Endothelial cell of umbilical vein (primary cell): ENCODE measurements around the gene PHTF1. TPM values are rescaled to one million over a fixed set of nuclear protein-coding genes. Genes with fewer than 3 reads are reported as not detected.

Experiments used
- BruUV-seq: library from RNA; stranded (reverse); fragments of 400-500 nt; replicated peaks from 2 replicates; lab custom pipeline; 2021; lab: Mats Ljungman, UMichigan
- CTCF ChIA-PET: fragments of 300-600, 350-600 bp; sonication (Branson Sonifier 250); formaldehyde crosslinking; loops from one replicate; lab custom pipeline; 2021; ENCODE audit warnings: antibody characterized with exemption, inconsistent platforms; lab: Charles Lee
- POLR2A ChIA-PET: fragments of 300-600, 350-600 bp; sonication (Branson Sonifier 250); formaldehyde crosslinking; loops from one replicate; lab custom pipeline; 2021; ENCODE audit warnings: antibody characterized with exemption, inconsistent platforms; lab: Charles Lee
- DNase-seq: peaks from one replicate; pipeline ENCODE4 v3.0.0-alpha.2; 2011; ENCODE audit warnings: low read depth, low spot score
- FAIRE-seq: peaks from 2 replicates; lab custom pipeline; 2011; peaks lifted over from hg19 to GRCh38; lab: Jason Lieb, UNC
- H2AFZ ChIP-seq: 2 replicates; pipeline ENCODE4 v1.6.0; 2012; ENCODE audit warnings: low read depth, low read length, control low read depth, inconsistent platforms
- H3K27ac ChIP-seq: 2 replicates; pipeline ENCODE4 v1.5.1; 2011; ENCODE audit warnings: low read depth, mild to moderate bottlenecking, control low read depth, low read length, moderate library complexity; ENCODE audit not compliant: insufficient read depth
- H3K27me3 ChIP-seq, 2 experiments: 2 replicates each; pipeline versions ENCODE4 v1.6.0 to v1.6.1; 2011; ENCODE audit warnings: low read length in 2 of 2, mixed read lengths in 1 of 2; ENCODE audit not compliant: control insufficient read depth in 2 of 2, insufficient read depth in 2 of 2
- H3K36me3 ChIP-seq, 2 experiments: 2 replicates in 1 of 2; 3 replicates in 1 of 2; pipeline ENCODE4 v1.5.1; 2011; ENCODE audit warnings: low read length in 2 of 2, mild to moderate bottlenecking in 1 of 2, moderate library complexity in 1 of 2; ENCODE audit not compliant: control insufficient read depth in 2 of 2, insufficient read depth in 2 of 2; ENCODE audit errors: extremely low read depth in 1 of 2
- H3K4me1 ChIP-seq: 3 replicates; pipeline ENCODE4 v1.5.1; 2011; ENCODE audit warnings: mild to moderate bottlenecking, low read length; ENCODE audit not compliant: control insufficient read depth, insufficient read depth; ENCODE audit errors: extremely low read depth
- H3K4me2 ChIP-seq: 2 replicates; pipeline ENCODE4 v1.6.1; 2011; ENCODE audit warnings: low read length, control low read depth, mixed read lengths; ENCODE audit not compliant: insufficient read depth
- H3K4me3 ChIP-seq, 3 experiments: fragments of 200-600 bp in 1 of 3; sonication (generic), shearing (Covaris generic) in 1 of 3; replicated peaks in 1 of 3; 2 replicates each; pipeline ENCODE4 v1.5.1; 2011 to 2016; ENCODE audit warnings: control low read depth in 3 of 3, low read length in 3 of 3, mild to moderate bottlenecking in 2 of 3, inconsistent platforms in 1 of 3, low read depth in 1 of 3, moderate library complexity in 1 of 3; ENCODE audit not compliant: insufficient read depth in 1 of 3
- H3K79me2 ChIP-seq: 2 replicates; pipeline ENCODE4 v1.6.0; 2012; ENCODE audit warnings: low read length, inconsistent platforms; ENCODE audit not compliant: control insufficient read depth, insufficient read depth
- H3K9ac ChIP-seq: replicated peaks from 2 replicates; pipeline ENCODE3; 2011; ENCODE audit warnings: low read length, control low read depth; ENCODE audit not compliant: insufficient read depth; ENCODE audit errors: extremely low read depth
- H3K9me1 ChIP-seq: replicated peaks from 3 replicates; pipeline ENCODE4 v1.6.0; 2011; ENCODE audit warnings: mild to moderate bottlenecking, low read length; ENCODE audit not compliant: control insufficient read depth, insufficient read depth; ENCODE audit errors: extremely low read depth
- H3K9me3 ChIP-seq: replicated peaks from 2 replicates; pipeline ENCODE4 v1.5.1; 2012; ENCODE audit warnings: low read length, inconsistent platforms; ENCODE audit not compliant: control insufficient read depth, insufficient read depth
- H4K20me1 ChIP-seq: replicated peaks from 2 replicates; pipeline ENCODE3; 2011; ENCODE audit warnings: mild to moderate bottlenecking, low read length; ENCODE audit not compliant: control insufficient read depth, insufficient read depth; ENCODE audit errors: extremely low read depth
- CTCF ChIP-seq, 2 donors: IDR thresholded peaks; 1 replicate in 1 of 2; 2 replicates in 1 of 2; pipeline ENCODE4 v1.5.1; 2011; ENCODE audit warnings: low read length in 2 of 2, mild to moderate bottlenecking in 2 of 2, moderate library complexity in 2 of 2, control low read depth in 1 of 2, inconsistent platforms in 1 of 2, low read depth in 1 of 2; ENCODE audit not compliant: insufficient read depth in 1 of 2; ENCODE audit errors: extremely low read depth in 1 of 2
- EZH2 ChIP-seq: IDR thresholded peaks from 2 replicates; pipeline ENCODE4 v1.6.1; 2012; ENCODE audit warnings: borderline replicate concordance, low read depth, mild to moderate bottlenecking, moderate library complexity, low read length, inconsistent platforms; ENCODE audit not compliant: severe bottlenecking
- FOS ChIP-seq: IDR thresholded peaks from 2 replicates; pipeline ENCODE4 v1.6.1; 2011; ENCODE audit warnings: mild to moderate bottlenecking, low read length, moderate library complexity, borderline replicate concordance; ENCODE audit not compliant: insufficient read depth
- JUN ChIP-seq: IDR thresholded peaks from 2 replicates; pipeline ENCODE4 v1.6.1; 2011; ENCODE audit warnings: borderline replicate concordance, low read depth; ENCODE audit not compliant: insufficient read length, insufficient read depth
- MAX ChIP-seq: IDR thresholded peaks from 2 replicates; pipeline ENCODE4 v1.6.1; 2011; ENCODE audit not compliant: insufficient read depth, insufficient read length
- POLR2A ChIP-seq: IDR thresholded peaks from 2 replicates; pipeline ENCODE4 v1.6.1; 2012; ENCODE audit warnings: low read depth, mild to moderate bottlenecking, control low read depth, low read length
- POLR2AphosphoS5 ChIP-seq: IDR thresholded peaks from 2 replicates; pipeline ENCODE4 v1.6.1; 2012; ENCODE audit warnings: low read depth, mild to moderate bottlenecking, control low read depth, low read length, moderate library complexity; ENCODE audit not compliant: insufficient read depth
- dilution Hi-C: fragments of 300-500 bp; cut with MboI; formaldehyde crosslinking; loops from one replicate; pipeline ENCODE4 v1.15.0; 2019; ENCODE audit warnings: low sequenced_read_pairs; ENCODE audit not compliant: extremely low pct_ligation_motif_present
- intact Hi-C: fragments of 100-400 bp; cut with micrococcal nuclease; formaldehyde crosslinking; loops from one replicate; pipeline ENCODE4 v1.10.0; 2022
- polyA plus RNA-seq, 4 experiments: library from polyadenylated mRNA; depleted of rRNA in 3 of 4; stranded (reverse) in 3 of 4; unstranded in 1 of 4; fragments of >200 nt; gene quantifications; 2 replicates each; pipeline versions ENCODE4 v1.2.1 to v1.2.3, GENCODE V29; 2011 to 2012; ENCODE audit warnings: missing spikeins in 1 of 4
- total RNA-seq: library from RNA; stranded (reverse); gene quantifications from 2 replicates; pipeline ENCODE4 v1.2.3, GENCODE V29; 2021

Gene PHTF1
- total and polyA plus RNA-seq, 2 donors (not counting 3 experiments of a cell fraction or from before 2014, with no cell fraction given) = 26.3 to 62.6 TPM

GRCh38 chr1:113800487-113800886 is 41.2 kb upstream of the PHTF1 start:
- Histone ChIP-seq H4K20me1 (peaks cover 2% of the 10 kb centered on the region), H3K27me3 (no peaks in the 10 kb centered on the region), H3K9me1 (no peaks in the 10 kb centered on the region), H3K27ac (no peak overlapping the region), H3K79me2 (peaks cover 64% of the 10 kb centered on the region), H3K4me2 (no peak overlapping the region), H2AFZ (no peak overlapping the region), H3K9me3 (no peaks in the 10 kb centered on the region), H3K36me3 (peaks cover 2% of the 10 kb centered on the region in 2 experiments), H3K9ac (no peak overlapping the region), H3K4me3 (no peak overlapping the region), H3K4me1 (peaks cover 9% of the 10 kb centered on the region)
- dilution Hi-C loops (no loop called here), intact Hi-C loops (no loop called here)
- POLR2A ChIA-PET = no interaction called here
- CTCF ChIA-PET = no interaction called here
- no peak for DNase-seq
- no peak for FAIRE-seq
- no TSS peak for BruUV-seq
- no peak for TF ChIP-seq EZH2
- no peak for TF ChIP-seq POLR2A
- no peak for TF ChIP-seq FOS
- TF ChIP-seq MAX = no peak
- TF ChIP-seq CTCF (IDR thresholded peaks at IDR 0.05; ENCODE audit: extremely low read depth in 1 of 2, insufficient read depth in 1 of 2, low read depth in 1 of 2, low read length in 2 of 2) = no peak
- TF ChIP-seq POLR2AphosphoS5 = no peak
- TF ChIP-seq JUN = no peak
